MCF 10A (cell line): Measurements from ENCODE around the gene MARVELD1. TPM values are rescaled to one million over a fixed set of nuclear protein-coding genes. Genes with fewer than 3 reads are reported as not detected.

Experiments used
- BruUV-seq: library from RNA; stranded (reverse); fragments of 400-500 nt; replicated peaks from 2 replicates; lab custom pipeline; 2021; lab: Mats Ljungman, UMichigan
- CTCF ChIA-PET: fragments of 300-600 bp; sonication (Branson Sonifier 250); formaldehyde crosslinking; extraction: SDS; loops from one replicate; lab custom pipeline; 2021; ENCODE audit warnings: antibody characterized with exemption, inconsistent platforms; lab: Yijun Ruan, JAX
- POLR2A ChIA-PET: fragments of 300-600, 350-650 bp; sonication (Branson Sonifier 250); formaldehyde crosslinking; extraction: SDS; loops from one replicate; lab custom pipeline; 2020; ENCODE audit warnings: antibody characterized with exemption, inconsistent platforms; lab: Yijun Ruan, JAX
- DNase-seq: peaks from one replicate; pipeline ENCODE4 v3.0.0-alpha.2; 2018; ENCODE audit not compliant: unreplicated experiment
- H3K27ac Mint-ChIP-seq: one replicate; pipeline ENCODE4 v1.8.0; 2022; ENCODE audit warnings: mild to moderate bottlenecking, low read depth, mixed read lengths; ENCODE audit not compliant: unreplicated experiment
- H3K27me3 Mint-ChIP-seq: one replicate; pipeline ENCODE4 v1.8.0; 2022; ENCODE audit warnings: mixed read lengths; ENCODE audit not compliant: insufficient read depth, unreplicated experiment
- H3K36me3 Mint-ChIP-seq: one replicate; pipeline ENCODE4 v1.8.0; 2022; ENCODE audit warnings: mild to moderate bottlenecking, moderate library complexity, mixed read lengths; ENCODE audit not compliant: insufficient read depth, unreplicated experiment
- H3K4me1 Mint-ChIP-seq: one replicate; pipeline ENCODE4 v1.8.0; 2022; ENCODE audit warnings: mixed read lengths; ENCODE audit not compliant: insufficient read depth, unreplicated experiment
- H3K4me3 Mint-ChIP-seq: one replicate; pipeline ENCODE4 v1.8.0; 2022; ENCODE audit warnings: mild to moderate bottlenecking, moderate library complexity, mixed read lengths; ENCODE audit not compliant: unreplicated experiment
- H3K9me3 Mint-ChIP-seq: one replicate; pipeline ENCODE4 v1.8.0; 2022; ENCODE audit warnings: mixed read lengths; ENCODE audit not compliant: unreplicated experiment
- CTCF ChIP-seq: fragments of 200-600 bp; IDR thresholded peaks from one replicate; pipeline ENCODE4 v1.8.0; 2022; ENCODE audit warnings: antibody characterized with exemption, mild to moderate bottlenecking; ENCODE audit not compliant: unreplicated experiment
- intact Hi-C: fragments of 100-400 bp; cut with micrococcal nuclease; formaldehyde crosslinking; loops from 2 replicates; pipeline ENCODE4 v1.14.1; 2022
- total RNA-seq: library from RNA; stranded (reverse); gene quantifications from 2 replicates; pipeline ENCODE4 v1.2.3, GENCODE V29; 2022

Gene MARVELD1
- total RNA-seq, 1 experiment from 2014 or later, result 54.9 TPM

- peak overlapping the region; percentile 89 for H3K27ac Mint-ChIP-seq
- peak overlapping the region; percentile 82 for H3K4me3 Mint-ChIP-seq
- ChIA-PET CTCF (interaction anchor here (0.6 to 15.8 kb wide), 9 partner anchors 10 to 684 kb away, joined by 3 to 847 read pairs (median 5); partner anchors contain the start of genes AVPI1 and MARVELD1), POLR2A (interaction anchor here (0.5 to 15.6 kb wide), 34 partner anchors 9 to 1884 kb away, joined by 3 to 539 read pairs (median 3); partner anchors contain the start of genes ANKRD2, AVPI1, GOT1 and MARVELD1)
- no peaks in the 10 kb centered on the region for H3K27me3 Mint-ChIP-seq
- peaks cover 38% of the 10 kb centered on the region for H3K36me3 Mint-ChIP-seq
- TF ChIP-seq CTCF, result no peak
- intact Hi-C loops, result no loop called here
- no peaks in the 10 kb centered on the region for H3K9me3 Mint-ChIP-seq
- DNase-seq, result no peak
- peaks cover 24% of the 10 kb centered on the region for H3K4me1 Mint-ChIP-seq
- BruUV-seq, result TSS peak; percentile 72
Measured at GRCh38 chr10:97736403-97736901, 22.9 kb downstream of the MARVELD1 start.

DNA sequence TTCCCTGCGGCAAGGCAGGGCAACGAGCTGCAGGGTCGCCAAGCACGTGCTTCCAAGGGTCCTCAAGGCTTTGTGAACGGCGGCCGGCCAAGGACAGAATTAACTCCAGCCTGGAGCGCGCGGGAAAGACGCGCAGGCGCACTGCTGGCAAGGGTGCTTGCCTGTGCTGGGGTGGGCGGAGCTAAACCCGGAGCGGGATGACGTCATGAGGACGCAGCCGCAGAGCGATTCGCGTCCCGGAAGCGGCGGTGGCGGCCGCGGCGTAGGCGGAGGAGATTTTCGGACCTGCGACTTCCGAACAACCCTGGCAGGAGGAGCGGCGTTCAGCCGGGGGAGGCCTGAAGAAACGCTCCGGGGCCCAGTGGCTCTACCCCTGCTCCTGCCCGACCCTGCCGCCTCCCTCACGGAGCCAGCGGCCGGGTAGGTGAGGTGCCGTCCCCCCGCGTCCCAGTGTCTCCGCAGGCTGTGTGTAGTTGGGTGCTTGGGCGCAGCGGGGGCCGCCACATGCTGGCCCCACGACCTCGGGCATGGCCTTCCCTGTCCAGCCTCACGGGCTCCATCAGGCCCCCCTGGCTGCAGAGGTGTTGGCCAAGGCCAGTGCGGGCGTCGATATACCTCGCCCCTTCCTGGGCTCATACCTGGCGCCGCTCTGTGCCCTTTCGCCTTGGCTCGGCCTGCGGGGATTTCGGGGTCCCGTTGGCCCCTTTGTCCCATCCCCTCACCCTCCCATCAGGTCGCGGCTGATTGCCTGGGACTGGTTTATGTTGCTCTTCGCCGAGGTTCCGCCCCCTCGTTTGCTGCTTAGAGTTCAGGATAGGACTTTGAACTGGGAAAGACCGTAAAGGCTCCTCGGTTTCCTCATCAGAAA is 23.6 kb downstream of the MARVELD1 start, which contains the start of gene ZFYVE27:
Gene ZFYVE27, plus strand, starts transcription at position 227 of the 868 bp plus-strand sequence. CDS start 1,350 bp downstream, outside the sequence.
- POLR2A ChIA-PET, result interaction anchor here (0.6 to 15.6 kb wide), 35 partner anchors 8 to 1884 kb away, joined by 3 to 539 read pairs (median 3); partner anchors contain the start of genes ANKRD2, AVPI1, GOT1 and MARVELD1
- peak; percentile 93 for DNase-seq
- intact Hi-C loops, result no loop called here
- CTCF ChIA-PET, result interaction anchor here (1.0 to 15.8 kb wide), 5 partner anchors 11 to 61 kb away, joined by 3 to 847 read pairs (median 20); partner anchors contain the start of genes AVPI1 and MARVELD1
- TF ChIP-seq CTCF, result no peak
- no peaks in the 10 kb centered on the region for H3K27me3 Mint-ChIP-seq
- H3K36me3 Mint-ChIP-seq, result peaks cover 38% of the 10 kb centered on the region
- peaks cover 27% of the 10 kb centered on the region for H3K4me1 Mint-ChIP-seq
- TSS peak; percentile 31 for BruUV-seq
- H3K4me3 Mint-ChIP-seq, result peak within 1 kb of the TSS; percentile 82
- peak within 1 kb of the TSS; percentile 89 for H3K27ac Mint-ChIP-seq
- no peaks in the 10 kb centered on the region for H3K9me3 Mint-ChIP-seq

- CTCF ChIA-PET, result interaction anchor here (0.6 kb wide), 1 partner anchor 36 kb away, joined by 3 read pairs; no protein-coding TSS in a partner anchor
- peaks cover 31% of the 10 kb centered on the region for H3K4me1 Mint-ChIP-seq
Measured at GRCh38 chr10:97737770-97738265, 24.3 kb downstream of the MARVELD1 start.

More at GRCh38 chr10:97737770-97738265, 24.3 kb downstream of the MARVELD1 start:
- POLR2A ChIA-PET, result interaction anchor here (0.7 to 0.9 kb wide), 2 partner anchors 9 to 51 kb away, joined by 3 read pairs; partner anchors contain the start of gene AVPI1
- BruUV-seq, result no TSS peak
- no peak for DNase-seq
- H3K4me3 Mint-ChIP-seq, result peak overlapping the region; percentile 82
- TF ChIP-seq CTCF, result no peak
- H3K36me3 Mint-ChIP-seq, result peaks cover 38% of the 10 kb centered on the region
- no peaks in the 10 kb centered on the region for H3K9me3 Mint-ChIP-seq
- H3K27me3 Mint-ChIP-seq, result no peaks in the 10 kb centered on the region
- H3K27ac Mint-ChIP-seq, result peak overlapping the region; percentile 89
- intact Hi-C loops, result no loop called here
